OCI-LY1 (cell line): Measurements from ENCODE around the gene SORT1.

Experiments used
- H2AFZ ChIP-seq: fragments of 200-600 bp; sonication (generic), shearing (Covaris generic); 2 replicates; pipeline ENCODE4 v1.6.0; 2014; ENCODE audit warnings: antibody characterized with exemption, mild to moderate bottlenecking, low read length
- H3F3A ChIP-seq: fragments of 200-600 bp; sonication (generic), shearing (Covaris generic); 2 replicates; pipeline ENCODE4 v1.6.0; 2014; ENCODE audit warnings: mild to moderate bottlenecking, antibody characterized with exemption, low read length, moderate library complexity; ENCODE audit not compliant: insufficient read depth
- H3K27ac ChIP-seq: fragments of 200-600 bp; sonication (generic); 2 replicates; pipeline ENCODE4 v1.5.1; 2014; ENCODE audit warnings: low read length, mixed run types, mild to moderate bottlenecking, low read depth; ENCODE audit not compliant: poor library complexity, severe bottlenecking
- H3K27me3 ChIP-seq: fragments of 200-600 bp; sonication (generic); 2 replicates; pipeline ENCODE4 v1.6.0; 2014; ENCODE audit warnings: antibody characterized with exemption, mild to moderate bottlenecking, low read length, moderate library complexity; ENCODE audit not compliant: insufficient read depth
- H3K36me3 ChIP-seq: fragments of 200-600 bp; sonication (generic); 2 replicates; pipeline ENCODE4 v1.6.1; 2014; ENCODE audit warnings: mild to moderate bottlenecking, antibody characterized with exemption, low read length, moderate library complexity, mixed read lengths; ENCODE audit not compliant: insufficient read depth
- H3K4me1 ChIP-seq: fragments of 200-600 bp; sonication (generic); 2 replicates; pipeline ENCODE4 v1.5.1; 2014; ENCODE audit warnings: mild to moderate bottlenecking, low read length, moderate library complexity; ENCODE audit not compliant: insufficient read depth, severe bottlenecking
- H3K4me2 ChIP-seq: fragments of 200-600 bp; sonication (generic), shearing (Covaris generic); 2 replicates; pipeline ENCODE4 v1.6.1; 2014; ENCODE audit warnings: low read length
- H3K4me3 ChIP-seq: fragments of 200-600 bp; sonication (generic); 2 replicates; pipeline ENCODE4 v1.5.1; 2014; ENCODE audit warnings: low read length, low read depth, mild to moderate bottlenecking, mixed read lengths; ENCODE audit not compliant: poor library complexity, severe bottlenecking
- H3K79me2 ChIP-seq: fragments of 200-600 bp; shearing (Covaris generic); 2 replicates; pipeline ENCODE4 v1.6.1; 2016; ENCODE audit warnings: mixed run types, low read length, mixed read lengths; ENCODE audit not compliant: insufficient read depth
- H3K9ac ChIP-seq: fragments of 200-600 bp; sonication (generic), shearing (Covaris generic); 2 replicates; pipeline ENCODE4 v1.6.1; 2014; ENCODE audit warnings: mild to moderate bottlenecking, low read length, mixed read lengths
- H3K9me2 ChIP-seq: fragments of 200-600 bp; sonication (generic), shearing (Covaris generic); 2 replicates; pipeline ENCODE4 v1.6.1; 2014; ENCODE audit warnings: low read depth, mild to moderate bottlenecking, low read length, mixed read lengths
- H3K9me3 ChIP-seq: fragments of 200-600 bp; shearing (Covaris generic); 2 replicates; pipeline ENCODE4 v1.6.1; 2014; ENCODE audit warnings: low read length, mixed read lengths
- H4K20me1 ChIP-seq: fragments of 200-600 bp; sonication (generic), shearing (Covaris generic); 2 replicates; pipeline ENCODE4 v1.6.0; 2016; ENCODE audit warnings: mild to moderate bottlenecking, low read length; ENCODE audit not compliant: insufficient read depth
- EZH2 ChIP-seq: fragments of 200-600 bp; sonication (generic), shearing (Covaris generic); IDR thresholded peaks from 2 replicates; pipeline ENCODE4 v1.8.0; 2017; ENCODE audit warnings: borderline replicate concordance, mixed run types, mild to moderate bottlenecking, antibody characterized with exemption, low read length, moderate library complexity, mixed read lengths
- TF ChIP-seq, protein P1 (sequence below): fragments of 200-600 bp; sonication (generic), shearing (Covaris generic); IDR thresholded peaks from 2 replicates; pipeline ENCODE4 v1.5.1; 2017; ENCODE audit warnings: mild to moderate bottlenecking, antibody characterized with exemption, low read length, moderate library complexity, mixed read lengths

SORT1 gene

DNA sequence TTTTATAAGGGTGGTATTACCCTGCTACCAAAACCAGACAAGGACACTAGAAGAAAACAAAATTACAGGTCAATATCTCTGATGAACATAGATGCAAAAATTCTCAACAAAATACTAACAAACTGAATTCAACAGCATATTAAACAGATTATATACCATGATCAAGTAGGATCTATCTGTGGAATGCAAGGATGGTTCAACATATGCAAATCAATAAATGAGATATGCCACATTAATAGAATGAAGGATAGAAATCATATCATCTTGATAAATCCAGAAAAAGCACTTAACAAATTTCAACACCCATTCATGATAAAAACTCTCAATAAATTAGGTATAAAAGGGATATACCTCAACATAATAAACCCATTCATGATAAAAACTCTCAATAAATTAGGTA, 66.6 kb downstream of the SORT1 start:
- Histone ChIP-seq H2AFZ (no peak overlapping the region), H3K79me2 (no peaks in the 10 kb centered on the region), H4K20me1 (no peaks in the 10 kb centered on the region), H3K9ac (no peak overlapping the region), H3K36me3 (no peaks in the 10 kb centered on the region), H3K27ac (no peak overlapping the region), H3K27me3 (no peaks in the 10 kb centered on the region), H3F3A (no peaks in the 10 kb centered on the region), H3K4me2 (no peak overlapping the region), H3K9me2 (no peaks in the 10 kb centered on the region), H3K9me3 (0 out of 2 replicates have a peak, but pooled peaks cover 4% of the 10 kb centered on the region), H3K4me3 (no peak overlapping the region), H3K4me1 (no peaks in the 10 kb centered on the region)
- TF ChIP-seq EZH2 = no peak
- TF ChIP-seq, protein P1, sequence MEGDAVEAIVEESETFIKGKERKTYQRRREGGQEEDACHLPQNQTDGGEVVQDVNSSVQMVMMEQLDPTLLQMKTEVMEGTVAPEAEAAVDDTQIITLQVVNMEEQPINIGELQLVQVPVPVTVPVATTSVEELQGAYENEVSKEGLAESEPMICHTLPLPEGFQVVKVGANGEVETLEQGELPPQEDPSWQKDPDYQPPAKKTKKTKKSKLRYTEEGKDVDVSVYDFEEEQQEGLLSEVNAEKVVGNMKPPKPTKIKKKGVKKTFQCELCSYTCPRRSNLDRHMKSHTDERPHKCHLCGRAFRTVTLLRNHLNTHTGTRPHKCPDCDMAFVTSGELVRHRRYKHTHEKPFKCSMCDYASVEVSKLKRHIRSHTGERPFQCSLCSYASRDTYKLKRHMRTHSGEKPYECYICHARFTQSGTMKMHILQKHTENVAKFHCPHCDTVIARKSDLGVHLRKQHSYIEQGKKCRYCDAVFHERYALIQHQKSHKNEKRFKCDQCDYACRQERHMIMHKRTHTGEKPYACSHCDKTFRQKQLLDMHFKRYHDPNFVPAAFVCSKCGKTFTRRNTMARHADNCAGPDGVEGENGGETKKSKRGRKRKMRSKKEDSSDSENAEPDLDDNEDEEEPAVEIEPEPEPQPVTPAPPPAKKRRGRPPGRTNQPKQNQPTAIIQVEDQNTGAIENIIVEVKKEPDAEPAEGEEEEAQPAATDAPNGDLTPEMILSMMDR = no peak

DNA sequence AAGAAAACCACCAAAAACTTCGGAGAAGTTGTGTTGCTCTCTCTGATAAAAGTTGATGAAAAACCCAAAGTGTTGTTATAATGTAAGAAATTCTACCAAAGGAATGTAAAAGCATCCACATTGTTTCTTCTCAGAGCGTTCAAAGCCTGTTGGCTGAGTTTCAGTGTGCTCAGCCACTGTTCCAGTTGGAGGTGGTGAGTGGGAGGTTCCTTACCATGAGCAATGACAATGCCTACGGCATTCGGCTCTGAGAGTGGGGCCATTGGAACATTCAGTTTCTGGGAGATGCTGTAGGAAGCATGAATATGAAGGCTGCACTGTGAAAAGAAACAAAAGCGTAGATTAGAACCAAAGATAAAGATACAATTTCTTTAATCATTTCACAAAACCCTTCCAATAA, 70.4 kb downstream of the SORT1 start:
- no peaks in the 10 kb centered on the region for H3K36me3 ChIP-seq
- no peaks in the 10 kb centered on the region for H3K4me1 ChIP-seq
- no peaks in the 10 kb centered on the region for H3K9me2 ChIP-seq
- no peak overlapping the region for H3K27ac ChIP-seq
- no peak overlapping the region for H3K4me2 ChIP-seq
- H3K79me2 ChIP-seq = no peaks in the 10 kb centered on the region
- H3K27me3 ChIP-seq = no peaks in the 10 kb centered on the region; the same call in 1 of the 2 replicates
- TF ChIP-seq, protein P1 = no peak
- no peak for TF ChIP-seq EZH2
- H3K9ac ChIP-seq = no peak overlapping the region
- H3K4me3 ChIP-seq = no peak overlapping the region
- H3F3A ChIP-seq = no peaks in the 10 kb centered on the region
- H4K20me1 ChIP-seq = no peaks in the 10 kb centered on the region
- H3K9me3 ChIP-seq = 0 out of 2 replicates have a peak, but pooled peaks cover 4% of the 10 kb centered on the region
- H2AFZ ChIP-seq = no peak overlapping the region

DNA sequence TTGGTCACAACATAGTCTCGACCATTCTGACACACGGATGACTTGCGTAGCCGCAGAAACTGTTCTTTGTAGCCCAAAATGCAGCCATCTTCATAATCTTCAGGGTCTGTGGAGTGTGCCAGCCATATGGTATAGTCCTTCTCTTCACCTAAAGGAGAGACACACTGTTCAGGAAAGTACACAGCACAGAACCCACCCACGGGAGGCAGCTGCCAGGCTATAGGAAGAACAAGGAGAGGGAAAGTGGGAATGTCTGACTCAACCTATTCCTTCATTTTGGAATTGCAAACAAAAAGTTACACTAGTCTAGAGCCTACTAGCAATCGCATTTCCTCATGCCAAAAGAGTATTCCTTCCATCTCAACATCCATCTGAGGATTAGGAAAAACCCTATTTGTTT, 74.7 kb downstream of the SORT1 start:
- Histone ChIP-seq H4K20me1 (no peaks in the 10 kb centered on the region), H3K27me3 (peaks cover 8% of the 10 kb centered on the region; the same call in 1 of the 2 replicates), H3K4me3 (no peak overlapping the region), H3K9me2 (no peaks in the 10 kb centered on the region), H3K4me2 (no peak overlapping the region), H3K9me3 (no peaks in the 10 kb centered on the region), H3K36me3 (no peaks in the 10 kb centered on the region), H3F3A (no peaks in the 10 kb centered on the region), H2AFZ (no peak overlapping the region), H3K27ac (no peak overlapping the region), H3K4me1 (no peaks in the 10 kb centered on the region), H3K9ac (no peak overlapping the region), H3K79me2 (no peaks in the 10 kb centered on the region)
- TF ChIP-seq, protein P1 = no peak
- TF ChIP-seq EZH2 = no peak
